HG03045 (cell line): ENCODE measurements around the gene ACAD11.
"Not testable (repeated sequence)": the region's sequence is repeated elsewhere in the genome, so short reads cannot be mapped to it uniquely, and the experiment has no call there.

Source experiments
- ATAC-seq: cut with Tn5 transposase; IDR thresholded peaks from one replicate; pipeline ENCODE4 v1.9.1; 2021; ENCODE audit warnings: mild to moderate bottlenecking, moderate library complexity; ENCODE audit not compliant: unreplicated experiment

ACAD11 gene

DNA sequence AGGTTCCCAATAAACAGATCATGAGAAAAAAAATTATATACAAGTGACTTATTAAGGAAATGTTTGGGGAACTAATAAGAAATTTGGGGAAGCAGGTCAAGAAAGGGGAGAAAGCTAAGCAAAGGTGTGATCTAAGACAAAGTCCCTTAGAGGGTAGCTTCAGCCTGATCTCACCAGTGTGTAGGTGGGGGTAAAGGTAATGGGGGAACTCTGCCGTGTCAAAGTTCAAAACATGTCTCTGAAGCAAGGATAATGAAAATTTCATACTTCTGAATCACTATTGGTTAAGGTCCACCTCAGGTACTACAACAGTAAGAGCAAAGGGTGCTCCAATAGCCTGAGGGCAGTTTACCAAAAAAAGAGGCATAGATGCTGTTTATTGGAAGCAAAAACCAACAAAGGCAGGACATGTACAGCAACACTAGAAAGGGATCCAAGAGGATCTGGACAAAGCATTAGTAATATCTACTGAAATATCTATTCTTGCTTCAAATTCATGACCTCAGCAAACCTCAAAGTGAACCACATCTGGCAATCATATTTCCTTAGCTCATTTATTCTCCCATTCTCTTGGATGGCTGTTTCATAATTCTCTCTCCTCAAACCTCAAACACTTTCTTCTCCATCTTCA is 6.9 kb downstream of the ACAD11 start:
- no peak for ATAC-seq

DNA sequence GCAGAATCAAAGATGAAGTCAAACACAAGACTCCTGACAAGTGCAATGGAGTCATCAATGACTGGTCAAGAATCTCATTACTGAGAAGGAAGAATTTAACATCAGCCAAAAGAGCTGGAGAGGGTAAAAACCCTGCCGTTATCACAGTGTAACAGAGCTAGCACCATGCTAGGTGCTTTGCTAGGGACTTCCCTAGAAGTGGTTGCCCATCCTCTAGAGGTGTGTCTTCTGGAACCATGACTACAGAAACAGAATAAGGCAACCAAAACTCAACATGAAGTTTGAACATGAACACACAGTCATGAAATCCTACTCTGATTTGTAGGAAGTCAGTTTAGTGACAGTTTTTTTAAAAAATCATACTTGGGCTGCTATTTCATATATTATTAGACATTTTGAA is 9.5 kb downstream of the ACAD11 start:
- no peak for ATAC-seq

DNA sequence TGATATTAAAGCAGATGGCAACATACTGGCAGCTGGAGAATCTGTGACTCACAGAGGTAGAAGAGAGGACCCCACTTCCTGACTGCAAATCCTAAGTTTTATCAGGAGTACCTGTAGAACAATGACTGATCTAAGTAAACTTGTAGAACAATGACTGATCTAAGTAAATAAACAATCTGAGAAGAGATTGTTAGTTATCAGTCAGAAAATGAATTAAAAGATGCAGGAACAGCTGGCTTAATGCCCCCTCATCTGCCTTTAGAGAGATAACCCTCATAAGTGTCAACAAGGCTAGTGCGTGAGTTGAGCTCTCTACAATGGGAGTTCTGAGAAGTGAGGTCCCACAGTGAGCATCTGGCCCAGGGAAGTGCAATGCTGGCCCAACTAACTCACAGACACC is 14.6 kb downstream of the ACAD11 start:
- no peak for ATAC-seq

DNA sequence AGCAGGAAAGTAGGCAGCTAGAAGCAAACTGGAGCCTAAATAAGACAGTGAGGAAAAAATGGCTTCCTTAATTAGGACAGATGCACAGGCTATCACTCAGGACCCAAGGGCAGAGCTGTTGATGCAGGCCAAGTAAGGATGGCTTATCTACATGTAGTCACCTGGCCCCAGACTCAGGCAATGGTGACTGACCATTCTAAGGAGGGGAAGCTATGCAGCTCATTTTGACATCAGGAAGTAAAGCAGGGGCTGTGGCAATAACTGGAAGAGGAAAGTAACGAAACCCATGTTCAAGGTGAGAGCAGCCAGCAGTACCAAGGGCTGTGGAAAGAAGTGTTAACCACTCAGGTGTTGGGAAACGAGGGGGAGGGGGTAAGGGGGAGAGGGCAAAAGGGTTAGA is 16.2 kb downstream of the ACAD11 start:
- no peak for ATAC-seq

DNA sequence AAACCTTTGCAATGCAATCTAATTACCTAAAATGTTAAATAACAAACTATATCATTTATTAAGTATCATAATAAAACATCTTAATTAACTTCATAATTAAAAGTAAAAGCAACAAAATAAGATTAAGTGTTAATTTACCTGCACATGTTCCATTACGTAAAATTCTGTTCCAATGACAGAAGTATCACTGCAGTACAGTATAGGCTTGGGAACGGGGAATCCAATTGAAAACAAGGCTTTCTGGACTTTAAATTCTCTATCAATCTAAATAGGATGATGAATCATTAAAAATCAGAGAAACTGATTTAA is 17.1 kb downstream of the ACAD11 start:
- no peak for ATAC-seq

DNA sequence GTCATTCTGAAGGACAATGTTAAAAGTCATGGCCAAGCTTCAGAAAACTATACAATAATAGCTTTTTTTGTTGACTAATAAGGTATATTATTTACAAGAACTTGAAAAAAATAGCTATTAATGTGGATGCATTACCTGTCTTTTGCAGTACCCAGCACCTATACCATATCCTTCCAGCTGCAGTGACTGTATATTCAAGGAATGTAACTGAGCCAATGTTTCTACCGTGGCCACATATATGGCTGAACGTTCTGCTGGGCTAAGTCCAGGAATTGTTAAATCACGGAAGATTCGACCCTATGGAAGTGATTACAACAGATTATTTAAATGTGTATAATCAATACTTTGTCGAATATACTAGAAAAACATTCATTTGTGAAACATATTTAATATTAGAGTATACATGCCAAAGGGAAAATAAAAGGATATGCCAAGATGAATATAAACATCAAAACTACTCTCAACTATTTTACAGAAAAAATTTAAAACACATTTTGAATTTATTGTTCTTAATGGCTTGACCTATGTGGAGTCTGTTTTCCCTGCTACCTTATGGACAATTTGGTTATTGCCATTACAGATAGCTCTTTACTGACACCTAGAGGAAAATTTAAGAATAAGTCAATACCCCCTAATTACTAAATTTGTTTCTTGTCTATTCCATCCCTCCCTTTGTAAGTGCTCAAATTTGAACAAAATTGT is 17.6 kb downstream of the ACAD11 start:
- no peak for ATAC-seq

DNA sequence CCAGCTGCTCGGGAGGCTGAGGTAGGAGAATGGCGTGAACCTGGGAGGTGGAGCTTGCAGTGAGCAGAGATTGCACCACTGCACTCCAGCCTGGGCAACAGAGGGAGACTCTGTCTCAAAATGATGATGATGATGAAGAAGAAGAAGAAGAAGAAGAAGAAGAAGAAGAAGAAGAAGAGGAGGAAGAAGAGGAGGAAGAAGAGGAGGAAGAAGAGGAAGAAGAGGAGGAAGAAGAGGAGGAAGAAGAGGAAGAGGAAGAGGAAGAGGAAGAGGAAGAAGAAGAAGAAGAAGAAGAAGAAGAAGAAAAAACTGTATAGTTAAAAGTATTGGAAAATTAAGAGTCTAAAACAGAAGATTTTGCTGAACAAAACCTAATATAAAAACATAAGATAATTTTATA is 18.2 kb downstream of the ACAD11 start:
- not testable (repeated sequence) for ATAC-seq

DNA sequence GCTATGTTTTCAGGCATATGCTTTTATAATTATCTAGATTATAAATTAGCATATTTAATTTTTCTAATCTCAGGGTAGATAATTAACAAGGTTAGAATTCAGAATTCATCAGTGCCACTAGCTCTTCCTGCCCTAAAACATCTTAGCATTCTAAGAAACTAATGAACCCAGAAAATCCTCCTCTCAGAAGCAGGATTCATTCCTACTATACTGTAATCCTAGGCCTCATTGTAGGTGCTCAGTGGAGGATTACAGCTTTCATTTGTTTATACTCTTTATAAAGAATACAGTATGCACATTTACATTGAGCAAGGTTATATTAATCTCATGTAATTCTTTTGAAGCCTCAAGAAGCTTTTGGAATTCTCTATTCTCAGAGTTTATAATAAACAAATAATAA is 20.9 kb downstream of the ACAD11 start:
- ATAC-seq = no peak

DNA sequence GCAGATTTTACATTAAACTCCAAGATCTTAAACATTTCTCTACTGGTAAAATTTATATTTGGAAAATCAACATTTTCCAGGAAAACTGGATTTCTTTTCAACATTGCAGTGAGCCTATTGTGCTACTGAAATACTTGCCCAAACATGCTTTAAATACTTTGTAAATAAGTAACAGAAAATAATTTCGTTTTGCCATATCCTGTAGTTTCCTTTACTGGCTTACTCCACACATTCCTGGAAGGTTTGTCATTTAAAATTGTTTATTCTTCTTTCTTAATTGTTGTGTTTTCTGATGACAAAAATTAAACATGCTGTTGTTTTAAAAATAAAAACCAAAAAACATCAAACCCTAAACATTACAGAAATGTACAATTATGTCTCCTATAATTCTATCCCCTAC is 22.0 kb downstream of the ACAD11 start:
- no peak for ATAC-seq

DNA sequence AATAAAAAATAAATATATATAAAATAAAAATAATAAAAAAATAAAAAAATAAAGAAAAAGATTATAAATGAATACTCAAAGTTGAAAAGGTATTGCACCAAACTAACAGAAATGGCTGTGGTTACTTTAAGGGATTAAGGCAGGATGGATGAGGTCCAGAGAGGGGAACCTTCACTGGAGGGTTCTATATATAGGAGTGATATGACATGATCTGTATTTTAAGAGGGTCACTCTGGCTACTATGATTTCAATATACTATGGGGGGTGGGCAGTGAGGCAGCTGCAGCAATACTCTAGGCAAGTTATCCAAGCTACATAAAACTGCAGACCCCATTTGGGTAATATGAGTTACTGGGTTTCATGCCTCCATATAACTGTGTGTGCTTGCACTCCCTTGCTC is 24.6 kb downstream of the ACAD11 start:
- no peak for ATAC-seq

DNA sequence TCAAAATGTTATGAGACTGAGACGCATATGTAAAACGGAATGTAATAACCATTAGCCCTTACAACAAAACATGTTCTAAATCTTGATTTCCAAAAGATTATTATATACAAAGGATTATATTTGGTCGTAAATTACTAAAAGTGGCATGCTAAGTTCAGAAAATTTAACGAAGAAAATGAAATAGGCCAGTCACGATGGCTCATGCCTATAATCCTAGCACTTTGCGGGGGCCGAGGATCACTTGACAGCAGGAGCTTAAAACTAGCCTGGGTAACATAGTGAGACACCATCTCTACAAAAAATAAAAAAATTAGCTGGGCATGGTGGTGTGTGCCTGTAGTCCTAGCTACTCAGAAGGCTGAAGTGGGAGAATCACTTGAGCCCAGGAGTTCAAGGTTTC is 29.0 kb downstream of the ACAD11 start:
- ATAC-seq = no peak

DNA sequence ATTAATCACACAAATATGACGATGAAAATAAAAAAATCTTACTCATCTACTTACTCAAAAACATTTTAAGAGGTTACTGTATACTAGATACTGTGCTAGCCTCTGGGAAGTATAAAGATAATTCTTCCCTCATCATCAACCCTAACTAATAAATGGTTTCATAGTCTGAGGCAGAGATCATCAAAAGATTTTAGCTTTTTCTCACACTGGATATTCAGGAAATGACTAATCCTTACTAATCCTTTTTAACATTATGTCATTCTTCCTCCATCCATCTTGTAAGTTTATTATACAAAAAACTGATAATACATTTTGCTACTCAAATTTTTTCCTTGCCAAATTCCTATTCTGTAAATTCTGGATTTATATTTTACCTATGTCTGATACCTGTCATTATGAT is 29.7 kb downstream of the ACAD11 start:
- no peak for ATAC-seq

DNA sequence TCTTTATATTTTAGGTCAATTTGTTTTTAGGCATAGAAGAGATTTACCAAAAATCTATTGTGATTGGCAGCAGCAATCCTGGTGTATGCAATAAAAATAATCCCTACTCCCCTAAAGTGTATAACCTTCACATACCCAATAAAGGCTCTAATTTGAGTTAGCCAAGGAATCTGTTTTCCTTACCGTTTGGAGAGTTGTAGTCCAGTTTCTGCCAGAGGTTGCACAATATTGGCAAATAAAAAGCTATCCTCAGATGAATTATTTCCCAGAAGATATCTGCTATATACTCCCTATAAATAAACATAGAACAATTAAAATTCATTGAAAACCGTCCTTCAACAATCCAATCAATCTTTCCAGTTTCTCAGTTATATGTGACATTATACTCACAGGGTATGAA is 31.5 kb downstream of the ACAD11 start:
- ATAC-seq = no peak

DNA sequence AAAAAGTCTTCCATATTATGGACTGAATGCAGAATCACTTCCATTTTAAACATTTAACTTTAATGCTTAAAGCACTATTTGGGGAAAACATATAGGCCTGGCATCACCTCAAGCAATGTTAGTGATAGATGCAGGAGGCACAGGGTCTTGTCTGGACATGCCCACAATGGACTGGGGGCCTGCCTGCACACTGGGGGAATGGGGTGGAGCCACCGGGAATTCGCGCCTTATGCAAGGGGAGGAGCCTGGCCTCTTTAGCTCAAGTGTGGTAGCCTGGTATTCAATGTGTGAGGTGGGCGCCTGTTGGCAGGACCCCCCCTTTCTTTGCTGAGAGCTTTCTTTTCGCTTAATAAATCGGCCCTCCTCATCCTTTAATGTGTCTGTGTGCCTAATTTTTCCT is 32.7 kb downstream of the ACAD11 start:
- ATAC-seq = no peak

DNA sequence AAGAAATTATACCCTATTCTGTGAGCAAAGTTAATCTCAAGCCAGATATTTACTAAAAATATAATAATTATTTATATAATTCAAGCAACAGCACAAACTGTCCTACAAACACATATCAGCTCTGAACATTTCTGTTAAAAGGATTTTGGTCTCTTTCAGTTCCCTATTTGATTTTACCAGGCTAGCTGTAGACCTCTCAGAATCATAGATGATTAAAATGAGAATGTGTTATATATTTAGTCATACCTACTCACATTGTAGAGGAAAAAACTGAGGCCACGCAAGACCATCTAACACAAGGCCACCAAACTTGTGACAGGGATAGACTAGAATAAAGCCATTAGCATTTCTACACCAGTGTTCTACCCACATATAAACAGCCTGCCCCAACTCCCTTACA is 34.0 kb downstream of the ACAD11 start:
- peak; percentile 61 for ATAC-seq

DNA sequence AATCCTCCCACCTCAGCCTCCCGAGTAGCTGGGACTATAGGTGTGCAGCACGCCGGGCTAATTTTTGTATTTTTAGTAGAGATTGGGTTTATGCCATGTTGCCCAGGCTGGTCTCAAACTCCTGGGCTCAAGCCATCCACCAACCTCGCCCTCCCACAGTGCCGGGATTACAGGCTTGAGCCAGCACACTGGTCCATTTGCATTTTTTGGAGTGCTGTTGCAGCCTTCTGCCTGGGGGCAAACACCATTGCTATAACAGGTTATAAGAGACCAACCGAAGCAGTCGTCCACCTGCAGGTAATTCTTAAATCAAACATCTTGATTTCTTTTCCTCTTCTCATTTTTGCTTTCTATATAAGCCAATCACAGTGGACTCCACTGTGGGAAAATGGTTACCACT is 34.8 kb downstream of the ACAD11 start:
- no peak for ATAC-seq

DNA sequence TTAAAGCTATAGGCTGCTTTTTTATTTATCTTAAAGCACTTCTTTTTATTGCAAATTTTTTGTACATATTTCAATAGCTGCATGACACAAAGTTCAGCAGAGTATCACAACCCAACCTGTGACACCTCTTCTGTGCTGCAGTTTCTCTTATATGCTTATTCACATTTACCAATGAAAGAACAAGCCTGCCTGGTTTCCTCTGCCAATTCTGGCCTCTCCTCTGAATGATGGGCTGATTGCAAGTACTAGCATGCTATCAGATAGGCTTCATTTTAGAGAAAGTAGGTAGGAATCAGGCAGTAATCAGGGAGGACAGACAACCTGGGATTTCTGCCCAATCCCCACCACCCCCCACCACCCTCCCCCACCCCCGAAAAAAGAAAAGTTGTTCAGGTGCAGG is 36.0 kb downstream of the ACAD11 start:
- ATAC-seq = no peak

DNA sequence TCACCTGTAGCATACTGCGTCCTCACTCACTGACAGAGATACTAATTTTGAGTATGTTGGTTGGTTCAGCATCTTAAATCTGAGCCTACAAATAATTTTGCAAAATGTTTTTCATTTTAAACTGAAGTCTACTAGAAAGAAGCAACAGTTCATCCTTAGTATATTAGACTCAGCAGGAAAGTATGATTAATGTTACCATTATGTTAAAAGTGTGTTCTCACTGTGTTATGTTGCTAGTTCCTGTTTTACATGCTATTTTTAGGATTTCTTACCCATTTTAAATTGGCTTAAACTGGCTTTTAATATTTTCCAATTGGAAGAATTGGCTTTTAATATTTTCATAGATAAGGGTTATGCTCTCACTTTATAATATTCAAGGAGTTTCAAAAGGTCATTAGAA is 36.8 kb downstream of the ACAD11 start:
- no peak for ATAC-seq

DNA sequence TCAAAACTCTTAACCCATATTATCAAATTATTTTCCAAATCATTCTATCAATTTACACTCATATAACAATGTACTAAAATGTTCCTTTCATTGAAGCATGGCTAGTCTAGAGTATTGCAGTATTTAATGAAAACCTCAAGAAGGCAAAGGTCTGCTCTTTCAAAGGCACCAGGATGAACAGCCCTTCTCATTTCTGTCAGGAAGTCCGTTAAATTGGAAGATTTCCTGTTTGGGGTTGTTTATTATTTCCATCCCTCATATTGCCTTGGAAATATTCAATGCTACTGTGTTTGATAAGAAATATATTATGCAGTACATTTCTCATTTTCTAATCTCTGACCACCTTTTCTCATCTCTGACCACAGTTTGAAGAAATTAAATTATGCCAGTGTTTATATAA is 37.5 kb downstream of the ACAD11 start:
- ATAC-seq = no peak

DNA sequence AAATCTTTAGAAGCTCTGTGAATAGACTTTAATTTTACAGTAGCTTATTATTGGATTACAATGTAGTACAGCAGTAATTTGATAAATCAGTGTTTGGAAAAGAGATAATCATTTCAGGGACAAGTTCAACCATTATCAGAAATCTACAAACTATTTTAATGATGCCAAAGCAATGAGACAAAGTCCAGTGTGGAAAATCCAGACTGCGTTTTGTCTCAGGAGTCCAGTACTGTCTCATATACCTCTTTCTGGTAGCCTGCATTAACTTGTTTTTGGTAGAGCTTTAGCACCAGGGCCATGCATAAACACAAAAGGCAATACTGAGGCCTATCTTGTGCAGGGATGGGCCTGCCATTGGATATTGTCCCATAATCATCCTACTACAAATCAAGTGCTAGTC is 42.8 kb downstream of the ACAD11 start:
- ATAC-seq = no peak

DNA sequence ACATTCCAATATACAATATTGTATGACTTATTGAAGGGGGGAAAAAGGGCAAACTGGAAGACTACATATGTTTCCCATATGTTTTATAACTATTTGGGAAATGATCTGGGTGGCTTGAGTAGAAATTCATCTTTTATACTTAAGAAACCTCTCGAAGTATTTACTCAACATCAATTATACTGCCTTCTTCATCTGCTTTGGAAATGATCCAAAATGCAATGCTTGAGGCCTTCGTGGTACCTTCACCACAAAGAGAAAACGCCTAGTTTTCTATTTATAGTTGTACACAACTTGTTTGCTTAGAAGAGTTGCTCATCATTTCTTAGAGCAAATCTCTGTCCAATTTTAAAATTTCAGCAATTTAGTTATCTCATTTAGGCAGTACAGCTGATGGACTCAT is 43.7 kb downstream of the ACAD11 start:
- no peak for ATAC-seq

DNA sequence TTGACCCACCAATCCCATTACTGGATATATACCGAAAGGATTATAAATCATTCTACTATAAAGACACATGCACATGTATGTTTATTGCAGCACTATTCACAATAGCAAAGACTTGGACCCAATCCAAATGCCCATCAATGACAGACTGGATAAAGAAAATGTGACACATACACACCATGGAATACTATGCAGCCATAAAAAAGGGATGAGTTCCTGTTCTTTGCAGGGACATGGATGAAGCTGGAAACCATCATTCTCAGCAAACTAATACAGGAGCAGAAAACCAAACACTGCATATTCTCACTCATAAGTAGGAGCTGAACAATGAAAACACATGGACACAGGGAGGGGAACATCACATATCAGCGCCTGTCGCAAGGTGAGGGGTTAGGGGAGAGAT is 44.3 kb downstream of the ACAD11 start:
- not testable (repeated sequence) for ATAC-seq

DNA sequence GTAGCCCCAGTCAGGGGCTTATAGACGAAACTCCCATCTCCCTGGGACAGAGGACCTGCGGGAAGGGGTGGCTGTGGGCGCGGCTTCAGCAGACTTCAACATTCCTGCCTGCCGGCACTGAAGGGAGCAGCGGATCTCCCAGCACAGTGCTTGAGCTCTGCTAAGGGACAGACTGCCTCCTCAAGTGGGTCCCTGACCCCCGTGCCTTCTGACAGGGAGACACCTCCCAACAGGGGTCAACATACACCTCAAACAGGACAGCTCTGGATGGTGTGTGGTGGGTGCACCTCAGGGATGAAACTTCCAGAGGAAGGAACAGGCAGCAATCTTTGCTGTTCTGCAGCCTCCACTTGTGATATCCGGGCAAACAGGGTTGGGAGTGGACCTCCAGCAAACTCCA is 53.0 kb downstream of the ACAD11 start:
- ATAC-seq = not testable (repeated sequence)
